MM.1S (cell line): Measurements from ENCODE around the gene DSE.

Source experiments
- DNase-seq: peaks from one replicate; pipeline ENCODE4 v3.0.0-alpha.2; 2015
- H2AFZ ChIP-seq: fragments of 300-600 bp; sonication (generic); 2 replicates; pipeline ENCODE4 v1.6.0; 2016; ENCODE audit warnings: antibody characterized with exemption, low read length
- H3F3A ChIP-seq: fragments of 300-600 bp; sonication (generic); 2 replicates; pipeline ENCODE4 v1.6.1; 2016; ENCODE audit warnings: mild to moderate bottlenecking, antibody characterized with exemption, low read length, moderate library complexity, mixed read lengths; ENCODE audit not compliant: insufficient read depth
- H3K27ac ChIP-seq: fragments of 300-600 bp; sonication (generic); 2 replicates; pipeline ENCODE4 v1.5.1; 2016; ENCODE audit warnings: mild to moderate bottlenecking, low read length
- H3K27me3 ChIP-seq: fragments of 300-600 bp; sonication (generic); replicated peaks from 2 replicates; pipeline ENCODE4 v1.6.0; 2016; ENCODE audit warnings: low read length; ENCODE audit not compliant: insufficient read depth
- H3K36me3 ChIP-seq: fragments of 300-600 bp; sonication (generic); replicated peaks from 2 replicates; pipeline ENCODE4 v1.6.1; 2016; ENCODE audit warnings: mild to moderate bottlenecking, low read length, mixed read lengths; ENCODE audit not compliant: insufficient read depth
- H3K4me1 ChIP-seq: fragments of 300-600 bp; sonication (generic); 2 replicates; pipeline ENCODE4 v1.6.1; 2016; ENCODE audit warnings: low read length, mixed read lengths
- H3K4me2 ChIP-seq: fragments of 300-600 bp; sonication (generic); 2 replicates; pipeline ENCODE4 v1.6.0; 2016; ENCODE audit warnings: low read depth, low read length
- H3K4me3 ChIP-seq: fragments of 300-600 bp; sonication (generic); 2 replicates; pipeline ENCODE4 v1.5.1; 2016; ENCODE audit warnings: low read length, mixed read lengths
- H3K79me2 ChIP-seq: fragments of 300-600 bp; sonication (generic); 2 replicates; pipeline ENCODE4 v1.6.1; 2016; ENCODE audit warnings: mixed run types, low read length, mixed read lengths
- H3K9ac ChIP-seq: fragments of 300-600 bp; sonication (generic); 2 replicates; pipeline ENCODE4 v1.6.1; 2016; ENCODE audit warnings: low read length, mixed read lengths
- H3K9me2 ChIP-seq: fragments of 300-600 bp; sonication (generic); replicated peaks from 2 replicates; pipeline ENCODE4 v1.6.1; 2016; ENCODE audit warnings: mild to moderate bottlenecking, low read length, mixed read lengths; ENCODE audit not compliant: insufficient read depth
- H3K9me3 ChIP-seq: fragments of 300-600 bp; sonication (generic); replicated peaks from 2 replicates; pipeline ENCODE4 v1.6.1; 2016; ENCODE audit warnings: mild to moderate bottlenecking, low read length, mixed read lengths; ENCODE audit not compliant: insufficient read depth
- H4K20me1 ChIP-seq: fragments of 300-600 bp; sonication (generic); 2 replicates; pipeline ENCODE4 v1.6.1; 2016; ENCODE audit warnings: mild to moderate bottlenecking, low read length, moderate library complexity, mixed read lengths; ENCODE audit not compliant: insufficient read depth
- EZH2 ChIP-seq: fragments of 300-600 bp; sonication (generic); optimal IDR thresholded peaks from 2 replicates; pipeline ENCODE3; 2017; ENCODE audit warnings: low read depth, mild to moderate bottlenecking, antibody characterized with exemption, low read length, mixed read lengths
- EZH2phosphoT487 ChIP-seq: fragments of 300-600 bp; sonication (generic); IDR thresholded peaks from 2 replicates; pipeline ENCODE4 v1.6.1; 2018; ENCODE audit warnings: antibody characterized with exemption, low read length
- TF ChIP-seq, protein P1 (sequence below): fragments of 300-600 bp; sonication (generic); IDR thresholded peaks from 2 replicates; pipeline ENCODE4 v1.5.1; 2016; ENCODE audit warnings: antibody characterized with exemption, low read length, mixed read lengths

Gene DSE

DNA sequence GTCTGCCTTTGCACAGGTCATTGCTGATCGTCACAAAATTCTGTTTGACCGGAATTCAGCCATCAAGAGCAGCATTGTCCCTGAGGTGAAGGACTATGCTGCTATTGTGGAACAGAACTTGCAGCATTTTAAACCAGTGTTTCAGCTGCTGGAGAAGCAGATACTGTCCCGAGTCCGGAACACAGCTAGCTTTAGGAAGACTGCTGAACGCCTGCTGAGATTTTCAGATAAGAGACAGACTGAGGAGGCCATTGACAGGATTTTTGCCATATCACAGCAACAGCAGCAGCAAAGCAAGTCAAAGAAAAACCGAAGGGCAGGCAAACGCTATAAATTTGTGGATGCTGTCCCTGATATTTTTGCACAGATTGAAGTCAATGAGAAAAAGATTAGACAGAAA lies 65.8 kb downstream of the DSE start:
- Histone ChIP-seq H2AFZ (no peak overlapping the region), H4K20me1 (no peaks in the 10 kb centered on the region), H3K27ac (no peak overlapping the region), H3K9me2 (no peaks in the 10 kb centered on the region), H3K79me2 (no peaks in the 10 kb centered on the region), H3K9me3 (no peaks in the 10 kb centered on the region), H3K27me3 (no peaks in the 10 kb centered on the region), H3F3A (no peaks in the 10 kb centered on the region; the same call in 1 of the 2 replicates), H3K9ac (no peak overlapping the region), H3K36me3 (no peaks in the 10 kb centered on the region), H3K4me1 (no peaks in the 10 kb centered on the region), H3K4me2 (no peak overlapping the region), H3K4me3 (no peak overlapping the region)
- TF ChIP-seq, protein P1, sequence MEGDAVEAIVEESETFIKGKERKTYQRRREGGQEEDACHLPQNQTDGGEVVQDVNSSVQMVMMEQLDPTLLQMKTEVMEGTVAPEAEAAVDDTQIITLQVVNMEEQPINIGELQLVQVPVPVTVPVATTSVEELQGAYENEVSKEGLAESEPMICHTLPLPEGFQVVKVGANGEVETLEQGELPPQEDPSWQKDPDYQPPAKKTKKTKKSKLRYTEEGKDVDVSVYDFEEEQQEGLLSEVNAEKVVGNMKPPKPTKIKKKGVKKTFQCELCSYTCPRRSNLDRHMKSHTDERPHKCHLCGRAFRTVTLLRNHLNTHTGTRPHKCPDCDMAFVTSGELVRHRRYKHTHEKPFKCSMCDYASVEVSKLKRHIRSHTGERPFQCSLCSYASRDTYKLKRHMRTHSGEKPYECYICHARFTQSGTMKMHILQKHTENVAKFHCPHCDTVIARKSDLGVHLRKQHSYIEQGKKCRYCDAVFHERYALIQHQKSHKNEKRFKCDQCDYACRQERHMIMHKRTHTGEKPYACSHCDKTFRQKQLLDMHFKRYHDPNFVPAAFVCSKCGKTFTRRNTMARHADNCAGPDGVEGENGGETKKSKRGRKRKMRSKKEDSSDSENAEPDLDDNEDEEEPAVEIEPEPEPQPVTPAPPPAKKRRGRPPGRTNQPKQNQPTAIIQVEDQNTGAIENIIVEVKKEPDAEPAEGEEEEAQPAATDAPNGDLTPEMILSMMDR: no peak
- TF ChIP-seq EZH2phosphoT487 (no peak), EZH2 (no peak)
- no peak for DNase-seq

DNA sequence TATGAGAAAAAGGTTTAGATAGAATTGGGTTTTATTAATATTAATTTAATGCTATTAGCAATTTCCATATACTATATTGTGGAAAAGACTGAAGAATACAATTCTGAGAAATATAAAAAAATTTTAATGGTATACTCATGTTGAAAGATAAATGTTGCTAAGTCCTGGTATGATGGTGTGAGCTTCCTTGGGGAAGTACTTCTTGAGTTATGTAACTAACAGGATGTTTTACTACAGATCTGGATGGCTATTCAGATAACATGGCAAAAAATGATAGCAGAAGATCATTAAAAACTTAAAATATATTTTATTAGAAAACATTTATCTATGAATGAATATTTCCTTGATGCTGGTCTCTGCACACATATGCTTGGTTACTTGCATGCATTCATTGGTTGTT lies 66.9 kb downstream of the DSE start:
- H3F3A ChIP-seq: no peaks in the 10 kb centered on the region; the same call in 1 of the 2 replicates
- H3K27ac ChIP-seq: no peak overlapping the region
- H3K27me3 ChIP-seq: no peaks in the 10 kb centered on the region
- H3K4me2 ChIP-seq: no peak overlapping the region
- no peak for TF ChIP-seq EZH2phosphoT487
- TF ChIP-seq EZH2: no peak
- TF ChIP-seq, protein P1: no peak
- no peaks in the 10 kb centered on the region for H3K36me3 ChIP-seq
- no peak for DNase-seq
- no peak overlapping the region for H3K4me3 ChIP-seq
- no peaks in the 10 kb centered on the region for H3K9me2 ChIP-seq
- H3K4me1 ChIP-seq: no peaks in the 10 kb centered on the region
- H3K9ac ChIP-seq: no peak overlapping the region
- no peaks in the 10 kb centered on the region for H4K20me1 ChIP-seq
- H3K79me2 ChIP-seq: no peaks in the 10 kb centered on the region
- no peaks in the 10 kb centered on the region for H3K9me3 ChIP-seq
- no peak overlapping the region for H2AFZ ChIP-seq

DNA sequence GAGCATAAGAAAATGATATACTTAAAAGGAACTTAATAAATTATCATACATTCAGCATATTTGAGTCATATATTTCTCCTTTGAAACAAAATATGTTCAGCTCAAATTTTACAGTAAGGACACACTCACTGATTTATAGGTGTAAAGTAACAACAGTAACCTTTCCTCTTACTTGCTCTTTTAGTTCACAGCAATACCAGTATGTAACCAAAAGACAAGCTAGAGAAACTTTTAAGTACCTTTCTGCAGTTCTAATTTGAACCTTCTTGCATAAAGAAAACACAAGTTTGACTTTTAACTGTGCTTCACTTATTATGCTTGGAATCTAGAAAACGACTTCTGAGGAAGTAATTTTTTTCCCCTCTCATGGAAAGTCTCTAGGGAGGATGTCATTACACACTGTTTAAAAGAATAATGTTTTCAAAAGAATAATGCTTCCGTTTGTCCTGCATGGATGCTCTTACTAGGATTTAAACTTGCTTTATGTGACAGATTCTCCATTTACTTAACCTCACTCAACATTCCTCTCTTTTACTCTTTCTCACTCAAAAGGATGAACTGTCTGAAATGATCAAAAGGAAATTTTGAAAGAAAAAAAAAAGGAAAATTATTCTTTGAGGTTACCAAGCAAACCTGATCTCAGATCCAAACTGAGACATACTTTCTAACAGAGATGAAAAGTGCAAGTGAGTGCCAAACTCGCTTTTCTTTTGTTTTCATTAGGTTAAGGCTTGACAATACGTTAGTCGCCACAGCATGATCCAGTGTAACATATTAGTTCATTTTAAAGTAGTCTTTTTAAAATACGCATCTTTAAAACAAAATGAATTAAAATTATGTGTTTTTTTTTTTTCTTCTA lies 68.1 kb downstream of the DSE start:
- H2AFZ ChIP-seq: no peak overlapping the region
- no peak for TF ChIP-seq EZH2phosphoT487
- TF ChIP-seq, protein P1: no peak
- TF ChIP-seq EZH2: no peak
- H3K9me3 ChIP-seq: no peaks in the 10 kb centered on the region
- no peak overlapping the region for H3K4me3 ChIP-seq
- no peak overlapping the region for H3K4me2 ChIP-seq
- H3K36me3 ChIP-seq: no peaks in the 10 kb centered on the region
- H3K4me1 ChIP-seq: no peaks in the 10 kb centered on the region
- DNase-seq: no peak
- no peaks in the 10 kb centered on the region for H3K79me2 ChIP-seq
- no peak overlapping the region for H3K27ac ChIP-seq
- no peaks in the 10 kb centered on the region; the same call in 1 of the 2 replicates for H3F3A ChIP-seq
- H3K27me3 ChIP-seq: no peaks in the 10 kb centered on the region
- no peaks in the 10 kb centered on the region for H4K20me1 ChIP-seq
- H3K9me2 ChIP-seq: no peaks in the 10 kb centered on the region
- no peak overlapping the region for H3K9ac ChIP-seq
